RWPE1 (cell line): Measurements from ENCODE around the gene AMBRA1.

Experiments used
- CTCF ChIA-PET: fragments of 350-600 bp; sonication (Branson Sonifier 250); formaldehyde crosslinking; extraction: SDS; loops from one replicate; lab custom pipeline; 2021; lab: Yijun Ruan, JAX
- POLR2A ChIA-PET: fragments of 400-600 bp; formaldehyde crosslinking; extraction: SDS; loops from one replicate; lab custom pipeline; 2020; ENCODE audit warnings: antibody characterized with exemption; ENCODE audit not compliant: low non-redundant PET; lab: Yijun Ruan, JAX
- DNase-seq: peaks from one replicate; pipeline ENCODE4 v3.0.0; 2012; ENCODE audit warnings: low spot score
- H3K27ac ChIP-seq: fragments of 450-650 bp; 2 replicates; pipeline ENCODE4 v1.5.1; 2017
- TF ChIP-seq, protein P1 (sequence below): fragments of 450-650 bp; conservative IDR thresholded peaks from 2 replicates; pipeline ENCODE4 v1.5.1; 2017; ENCODE audit warnings: low read depth, mild to moderate bottlenecking

Gene AMBRA1

DNA sequence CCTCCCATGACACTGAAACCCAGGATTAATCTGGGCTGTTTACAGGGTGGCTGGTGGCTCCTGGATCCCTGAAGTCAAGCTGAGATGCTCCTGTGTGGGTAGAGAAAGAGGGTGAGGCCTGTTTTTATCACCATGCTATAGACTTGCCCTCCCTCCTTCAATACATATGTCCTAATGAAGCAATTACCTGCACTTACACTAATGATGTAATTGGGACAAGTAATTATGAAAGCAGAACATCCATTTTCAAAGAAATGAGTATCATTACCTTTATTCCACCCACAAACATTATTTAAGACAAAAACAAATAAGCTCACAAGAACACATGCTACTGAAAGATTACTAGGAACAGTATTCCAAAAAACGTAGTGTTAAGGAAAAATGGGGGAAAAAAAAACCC is 138.0 kb downstream of the AMBRA1 start:
- CTCF ChIA-PET = interaction anchor here (1.0 kb wide), 1 partner anchor 34 kb away, joined by 4 read pairs; no protein-coding TSS in a partner anchor
- POLR2A ChIA-PET = no interaction called here
- H3K27ac ChIP-seq = no peak overlapping the region
- DNase-seq = no peak
- TF ChIP-seq, protein P1, sequence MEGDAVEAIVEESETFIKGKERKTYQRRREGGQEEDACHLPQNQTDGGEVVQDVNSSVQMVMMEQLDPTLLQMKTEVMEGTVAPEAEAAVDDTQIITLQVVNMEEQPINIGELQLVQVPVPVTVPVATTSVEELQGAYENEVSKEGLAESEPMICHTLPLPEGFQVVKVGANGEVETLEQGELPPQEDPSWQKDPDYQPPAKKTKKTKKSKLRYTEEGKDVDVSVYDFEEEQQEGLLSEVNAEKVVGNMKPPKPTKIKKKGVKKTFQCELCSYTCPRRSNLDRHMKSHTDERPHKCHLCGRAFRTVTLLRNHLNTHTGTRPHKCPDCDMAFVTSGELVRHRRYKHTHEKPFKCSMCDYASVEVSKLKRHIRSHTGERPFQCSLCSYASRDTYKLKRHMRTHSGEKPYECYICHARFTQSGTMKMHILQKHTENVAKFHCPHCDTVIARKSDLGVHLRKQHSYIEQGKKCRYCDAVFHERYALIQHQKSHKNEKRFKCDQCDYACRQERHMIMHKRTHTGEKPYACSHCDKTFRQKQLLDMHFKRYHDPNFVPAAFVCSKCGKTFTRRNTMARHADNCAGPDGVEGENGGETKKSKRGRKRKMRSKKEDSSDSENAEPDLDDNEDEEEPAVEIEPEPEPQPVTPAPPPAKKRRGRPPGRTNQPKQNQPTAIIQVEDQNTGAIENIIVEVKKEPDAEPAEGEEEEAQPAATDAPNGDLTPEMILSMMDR = no peak

DNA sequence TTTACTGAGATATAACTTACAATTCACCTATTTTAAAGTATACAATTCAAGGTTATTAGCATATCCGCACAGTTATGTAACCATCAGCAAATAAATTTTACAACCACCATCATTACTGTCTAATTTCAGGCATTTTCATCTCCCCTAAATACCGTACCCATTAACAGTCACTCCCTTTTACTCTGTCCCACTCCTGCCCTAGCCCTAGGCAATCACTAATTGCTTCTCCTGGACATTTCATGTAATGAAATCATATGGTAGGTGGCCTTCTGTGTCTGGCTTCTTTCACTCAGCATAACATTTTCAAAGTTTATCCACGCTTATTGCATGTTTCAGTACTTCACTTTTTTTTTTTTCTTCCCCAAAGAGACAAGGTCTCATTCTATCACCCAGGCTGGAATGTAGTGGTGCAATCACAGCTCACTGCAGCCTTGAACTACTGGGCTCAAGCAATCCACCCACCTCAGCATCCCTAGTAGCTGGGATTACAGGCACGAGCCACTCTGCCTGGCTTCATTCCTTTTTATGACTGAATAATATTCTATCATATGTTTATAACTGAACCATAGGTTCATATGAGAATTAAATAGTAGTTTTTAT is 140.8 kb downstream of the AMBRA1 start:
- no peak for DNase-seq
- H3K27ac ChIP-seq = no peak overlapping the region
- TF ChIP-seq, protein P1 = no peak
- CTCF ChIA-PET = no interaction called here
- POLR2A ChIA-PET = no interaction called here

DNA sequence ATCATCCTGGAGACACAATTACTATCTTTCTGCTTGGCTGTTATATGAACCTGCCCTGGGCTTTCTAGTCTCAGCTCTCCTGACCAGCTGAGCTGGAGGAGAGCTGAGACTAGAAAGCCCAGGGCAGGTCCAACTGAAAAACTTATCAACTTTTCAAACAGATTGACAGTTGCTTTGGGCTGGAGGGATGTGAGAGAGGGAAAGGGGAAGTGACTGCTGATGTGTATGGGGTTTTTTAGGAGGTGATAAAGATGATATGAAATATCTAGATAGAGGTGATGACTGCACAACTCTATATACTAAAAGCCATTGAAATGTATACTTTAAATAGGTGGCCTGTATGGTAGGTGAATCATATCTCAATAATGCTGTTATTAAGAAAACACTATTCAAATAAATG is 142.1 kb downstream of the AMBRA1 start:
- ChIA-PET POLR2A (no interaction called here), CTCF (no interaction called here)

DNA sequence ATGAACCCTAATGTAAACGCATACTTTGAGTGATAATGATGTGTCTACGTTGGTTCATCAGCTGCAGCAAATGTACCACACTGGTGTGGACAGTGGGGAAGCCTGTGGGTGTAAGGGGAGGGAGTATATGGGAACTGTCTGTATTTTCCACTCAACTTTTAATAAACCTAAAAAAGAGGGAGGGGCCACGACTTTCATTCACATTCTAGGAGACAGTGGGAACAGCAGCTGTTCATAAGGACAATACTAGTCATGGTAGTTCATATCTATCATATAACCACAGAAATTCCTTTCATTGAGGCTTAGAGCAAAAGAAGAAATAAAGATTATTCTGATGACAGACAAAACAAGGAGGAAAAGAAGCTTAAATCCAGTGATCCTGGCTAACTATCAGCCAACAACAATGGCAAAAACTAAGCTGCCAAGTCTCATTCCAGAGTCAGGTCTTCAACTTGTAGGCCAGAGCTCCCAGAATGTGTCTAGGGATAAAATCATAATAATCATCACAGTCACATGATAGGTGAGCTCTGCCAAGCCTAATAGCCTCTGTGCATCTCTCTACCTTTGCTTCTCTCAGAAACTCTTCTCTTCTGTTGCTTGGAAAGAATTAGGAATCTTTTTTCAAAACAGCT is 142.9 kb downstream of the AMBRA1 start:
- DNase-seq = no peak
- TF ChIP-seq, protein P1 = no peak
- POLR2A ChIA-PET = no interaction called here

More for the DNA sequence above, 142.1 kb downstream of the AMBRA1 start:
- DNase-seq = no peak
- TF ChIP-seq, protein P1 = no peak
- no peak overlapping the region for H3K27ac ChIP-seq

DNA sequence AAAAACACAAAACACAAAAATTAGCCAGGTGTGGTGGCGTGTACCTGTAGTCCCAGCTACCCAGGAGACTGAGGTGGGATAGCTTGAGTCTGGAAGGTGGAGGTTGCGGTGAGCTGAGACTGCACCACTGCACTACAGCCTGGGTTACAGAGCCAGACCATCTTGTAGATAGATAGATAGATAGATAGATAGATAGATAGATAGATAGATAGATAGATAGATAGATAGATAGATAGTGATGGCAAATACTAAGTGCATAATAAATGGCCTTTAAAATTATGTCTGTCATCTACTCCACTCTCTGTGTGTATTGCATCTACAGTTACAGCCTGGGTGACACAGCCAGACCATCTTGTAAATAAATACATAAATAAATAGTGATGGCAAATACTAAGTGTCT is 146.3 kb downstream of the AMBRA1 start:
- POLR2A ChIA-PET = interaction anchor here (0.6 kb wide), 1 partner anchor 1155 kb away, joined by 4 read pairs; no protein-coding TSS in a partner anchor
- CTCF ChIA-PET = no interaction called here

More for the DNA sequence above, 142.9 kb downstream of the AMBRA1 start:
- CTCF ChIA-PET = no interaction called here
- no peak overlapping the region for H3K27ac ChIP-seq

DNA sequence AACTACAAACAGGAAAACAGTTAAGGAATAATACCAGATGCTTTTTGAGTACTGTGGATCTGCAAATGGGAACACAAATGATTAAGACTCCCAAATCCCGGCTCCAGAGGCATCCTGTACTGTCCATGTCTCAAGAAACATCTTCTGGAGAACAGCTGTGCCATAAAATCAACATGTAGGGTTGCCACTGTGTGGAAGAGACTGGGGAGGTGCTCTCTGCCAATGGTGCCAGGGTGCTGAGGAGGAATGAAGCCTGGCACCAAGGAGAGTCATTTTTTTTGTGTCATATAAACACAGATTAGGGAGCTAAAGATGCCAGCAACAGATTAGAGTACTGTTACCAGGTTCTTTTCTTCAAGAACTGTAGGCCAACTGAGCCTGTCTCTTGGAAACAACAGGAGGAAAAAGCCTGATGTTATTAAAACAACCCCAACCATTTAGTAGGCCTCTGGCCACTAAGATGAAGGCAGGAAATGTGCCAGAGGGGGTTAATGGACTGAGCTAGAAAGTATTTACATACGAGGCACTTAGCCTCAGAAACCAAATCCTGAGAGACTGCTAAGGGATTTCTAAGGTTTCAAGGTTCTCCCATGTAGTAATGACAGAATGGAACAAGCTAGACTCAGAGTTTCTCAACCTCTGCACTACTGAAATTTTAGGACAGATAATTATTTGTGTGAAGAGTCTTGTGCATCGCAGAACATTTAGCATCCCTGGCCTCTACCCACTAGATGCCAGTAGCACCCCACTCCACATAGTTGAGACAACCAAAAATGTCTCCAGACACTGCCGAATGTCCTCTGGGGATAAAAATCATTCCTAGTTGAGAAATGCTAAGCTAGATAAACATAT is 147.7 kb downstream of the AMBRA1 start:
- no peak overlapping the region for H3K27ac ChIP-seq
- TF ChIP-seq, protein P1 = no peak
- ChIA-PET POLR2A (no interaction called here), CTCF (interaction anchor here (0.6 to 1.2 kb wide), 2 partner anchors 11 to 29 kb away, joined by 3 read pairs; no protein-coding TSS in a partner anchor)
- DNase-seq = no peak

More for the DNA sequence above, 146.3 kb downstream of the AMBRA1 start:
- no peak for DNase-seq
- TF ChIP-seq, protein P1 = no peak
- H3K27ac ChIP-seq = no peak overlapping the region
